Measurements from ENCODE around the gene CCR1.

DNA sequence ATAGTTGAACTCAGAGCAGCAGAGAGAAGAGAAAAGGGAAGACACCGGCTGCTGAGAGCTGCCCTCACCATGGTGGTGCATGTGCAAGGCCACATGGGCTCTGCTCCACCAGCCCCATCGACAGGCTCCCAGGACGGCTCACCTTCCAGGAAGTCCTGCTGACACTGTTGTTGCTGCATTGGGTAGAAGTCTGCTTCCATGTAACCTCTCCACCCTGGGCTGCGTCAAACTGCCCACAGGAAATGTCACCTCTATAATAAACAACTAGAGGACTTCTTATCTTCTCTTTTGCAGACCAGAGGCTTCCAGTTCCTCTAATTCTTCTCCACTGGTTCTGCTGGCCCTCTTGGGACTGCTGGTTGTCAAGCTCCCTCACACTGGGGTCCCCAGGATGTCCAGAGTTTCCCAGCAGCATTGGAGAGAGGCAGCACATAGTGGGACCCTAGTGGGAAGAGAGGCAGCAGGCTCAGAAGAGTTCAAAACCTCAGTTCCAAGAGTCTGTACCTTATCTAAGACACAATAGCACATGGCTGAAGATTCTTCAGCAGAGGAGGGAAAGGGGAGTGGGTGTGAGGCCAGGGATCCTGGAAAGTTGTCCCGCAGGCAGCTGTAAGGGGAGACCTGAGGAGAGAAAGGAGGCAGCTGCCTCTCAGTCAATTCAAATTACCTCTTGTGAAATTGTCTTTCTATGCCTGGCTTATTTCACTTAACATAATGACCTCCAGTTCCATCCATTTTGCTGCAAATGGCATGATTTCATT lies 28.4 kb upstream of the CCR1 start:
- TF ChIP-seq EP300 (IDR thresholded peaks at IDR 0.05), result no peak
- TF ChIP-seq, protein P1, sequence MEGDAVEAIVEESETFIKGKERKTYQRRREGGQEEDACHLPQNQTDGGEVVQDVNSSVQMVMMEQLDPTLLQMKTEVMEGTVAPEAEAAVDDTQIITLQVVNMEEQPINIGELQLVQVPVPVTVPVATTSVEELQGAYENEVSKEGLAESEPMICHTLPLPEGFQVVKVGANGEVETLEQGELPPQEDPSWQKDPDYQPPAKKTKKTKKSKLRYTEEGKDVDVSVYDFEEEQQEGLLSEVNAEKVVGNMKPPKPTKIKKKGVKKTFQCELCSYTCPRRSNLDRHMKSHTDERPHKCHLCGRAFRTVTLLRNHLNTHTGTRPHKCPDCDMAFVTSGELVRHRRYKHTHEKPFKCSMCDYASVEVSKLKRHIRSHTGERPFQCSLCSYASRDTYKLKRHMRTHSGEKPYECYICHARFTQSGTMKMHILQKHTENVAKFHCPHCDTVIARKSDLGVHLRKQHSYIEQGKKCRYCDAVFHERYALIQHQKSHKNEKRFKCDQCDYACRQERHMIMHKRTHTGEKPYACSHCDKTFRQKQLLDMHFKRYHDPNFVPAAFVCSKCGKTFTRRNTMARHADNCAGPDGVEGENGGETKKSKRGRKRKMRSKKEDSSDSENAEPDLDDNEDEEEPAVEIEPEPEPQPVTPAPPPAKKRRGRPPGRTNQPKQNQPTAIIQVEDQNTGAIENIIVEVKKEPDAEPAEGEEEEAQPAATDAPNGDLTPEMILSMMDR (IDR thresholded peaks at IDR 0.05), result no peak
- TF ChIP-seq POLR2AphosphoS5 (IDR thresholded peaks at IDR 0.05), result no peak

Data from suprapubic skin (tissue), 4 donors.